Nephron (organoid): ENCODE data around the gene RASA3.
"Not testable (repeated sequence)": the region's sequence is repeated elsewhere in the genome, so short reads cannot be mapped to it uniquely, and the experiment has no call there.

Experiments
- H3K27ac Mint-ChIP-seq, 3 experiments: 2 replicates each; pipeline ENCODE4 v1.8.0; 2020; ENCODE audit warnings: mixed read lengths in 3 of 3, mild to moderate bottlenecking in 2 of 3, moderate library complexity in 1 of 3
- H3K27me3 Mint-ChIP-seq: 2 replicates; pipeline ENCODE4 v1.8.0; 2021; ENCODE audit warnings: low read depth, mild to moderate bottlenecking, moderate library complexity, mixed read lengths
- H3K36me3 Mint-ChIP-seq: 2 replicates; pipeline ENCODE4 v1.8.0; 2020; ENCODE audit warnings: low read depth, mixed read lengths
- H3K4me1 Mint-ChIP-seq: 2 replicates; pipeline ENCODE4 v1.8.0; 2020; ENCODE audit warnings: mixed read lengths
- H3K4me3 Mint-ChIP-seq, 3 experiments: 2 replicates each; pipeline ENCODE4 v1.8.0; 2020; ENCODE audit warnings: mild to moderate bottlenecking in 3 of 3, mixed read lengths in 3 of 3, moderate library complexity in 2 of 3
- H3K9me3 Mint-ChIP-seq: 2 replicates; pipeline ENCODE4 v1.8.0; 2020; ENCODE audit warnings: mixed read lengths
- TF ChIP-seq, protein P1 (sequence below), 3 experiments: fragments of 200-600 bp; sonication (generic); IDR thresholded peaks; one replicate each; pipeline ENCODE4 v1.5.0; 2021; ENCODE audit warnings: antibody characterized with exemption in 3 of 3; ENCODE audit not compliant: unreplicated experiment in 3 of 3

RASA3 gene

DNA sequence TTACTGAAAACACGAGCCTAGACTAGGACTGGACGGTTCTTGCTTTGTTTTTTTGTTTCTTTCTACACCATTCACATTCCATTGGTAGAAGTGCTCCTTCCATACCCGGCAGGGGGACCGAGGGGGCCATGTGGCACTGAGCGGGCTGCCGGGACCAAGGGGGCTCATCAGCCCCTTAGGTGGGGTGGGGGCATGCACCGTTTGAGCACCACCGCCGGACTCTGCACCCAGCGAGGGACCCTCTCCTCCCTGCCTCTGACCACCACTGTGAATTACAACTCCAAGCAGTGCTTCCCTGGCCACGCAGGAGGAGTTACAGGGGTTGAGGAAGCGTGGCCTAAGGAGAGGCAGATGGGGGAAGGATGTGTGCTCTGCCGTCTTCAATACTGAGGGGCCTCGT is 31.6 kb upstream of the RASA3 start:
- Mint-ChIP-seq H3K4me3 (no peak overlapping the region), H3K9me3 (peaks cover 8% of the 10 kb centered on the region), H3K27ac (no peak overlapping the region), H3K4me1 (peaks cover 13% of the 10 kb centered on the region), H3K27me3 (peaks cover 33% of the 10 kb centered on the region), H3K36me3 (no peaks in the 10 kb centered on the region)
- TF ChIP-seq, protein P1, sequence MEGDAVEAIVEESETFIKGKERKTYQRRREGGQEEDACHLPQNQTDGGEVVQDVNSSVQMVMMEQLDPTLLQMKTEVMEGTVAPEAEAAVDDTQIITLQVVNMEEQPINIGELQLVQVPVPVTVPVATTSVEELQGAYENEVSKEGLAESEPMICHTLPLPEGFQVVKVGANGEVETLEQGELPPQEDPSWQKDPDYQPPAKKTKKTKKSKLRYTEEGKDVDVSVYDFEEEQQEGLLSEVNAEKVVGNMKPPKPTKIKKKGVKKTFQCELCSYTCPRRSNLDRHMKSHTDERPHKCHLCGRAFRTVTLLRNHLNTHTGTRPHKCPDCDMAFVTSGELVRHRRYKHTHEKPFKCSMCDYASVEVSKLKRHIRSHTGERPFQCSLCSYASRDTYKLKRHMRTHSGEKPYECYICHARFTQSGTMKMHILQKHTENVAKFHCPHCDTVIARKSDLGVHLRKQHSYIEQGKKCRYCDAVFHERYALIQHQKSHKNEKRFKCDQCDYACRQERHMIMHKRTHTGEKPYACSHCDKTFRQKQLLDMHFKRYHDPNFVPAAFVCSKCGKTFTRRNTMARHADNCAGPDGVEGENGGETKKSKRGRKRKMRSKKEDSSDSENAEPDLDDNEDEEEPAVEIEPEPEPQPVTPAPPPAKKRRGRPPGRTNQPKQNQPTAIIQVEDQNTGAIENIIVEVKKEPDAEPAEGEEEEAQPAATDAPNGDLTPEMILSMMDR (IDR thresholded peaks at IDR 0.05; ENCODE audit: unreplicated experiment in 3 of 3), result no peak

DNA sequence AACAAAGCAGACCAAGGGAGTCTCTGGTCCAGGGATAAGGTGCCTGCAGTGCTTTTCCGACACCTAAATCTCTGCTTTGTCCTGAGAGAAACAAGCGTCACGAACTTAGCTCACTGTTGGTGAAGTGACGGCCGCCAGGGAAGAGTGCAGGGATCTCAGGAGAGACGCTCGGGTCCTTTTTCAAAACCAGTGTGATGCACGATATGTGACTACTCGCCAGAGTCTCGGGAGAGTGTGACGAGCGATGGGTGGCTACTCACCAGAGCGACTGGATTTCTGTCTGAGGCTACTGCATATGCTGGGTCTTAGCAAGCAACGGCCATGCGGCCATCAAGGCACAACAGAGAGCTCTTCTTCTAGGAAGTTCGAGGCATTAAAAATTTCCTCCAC is 30.1 kb upstream of the RASA3 start:
- no peaks in the 10 kb centered on the region for H3K36me3 Mint-ChIP-seq
- TF ChIP-seq, protein P1 (IDR thresholded peaks at IDR 0.05; ENCODE audit: unreplicated experiment in 3 of 3), result no peak
- H3K9me3 Mint-ChIP-seq, result peaks cover 8% of the 10 kb centered on the region
- peaks cover 13% of the 10 kb centered on the region for H3K4me1 Mint-ChIP-seq
- no peak overlapping the region for H3K4me3 Mint-ChIP-seq
- peak overlapping the region; percentile 15 to 57 (median 34) for H3K27ac Mint-ChIP-seq
- peaks cover 38% of the 10 kb centered on the region for H3K27me3 Mint-ChIP-seq

DNA sequence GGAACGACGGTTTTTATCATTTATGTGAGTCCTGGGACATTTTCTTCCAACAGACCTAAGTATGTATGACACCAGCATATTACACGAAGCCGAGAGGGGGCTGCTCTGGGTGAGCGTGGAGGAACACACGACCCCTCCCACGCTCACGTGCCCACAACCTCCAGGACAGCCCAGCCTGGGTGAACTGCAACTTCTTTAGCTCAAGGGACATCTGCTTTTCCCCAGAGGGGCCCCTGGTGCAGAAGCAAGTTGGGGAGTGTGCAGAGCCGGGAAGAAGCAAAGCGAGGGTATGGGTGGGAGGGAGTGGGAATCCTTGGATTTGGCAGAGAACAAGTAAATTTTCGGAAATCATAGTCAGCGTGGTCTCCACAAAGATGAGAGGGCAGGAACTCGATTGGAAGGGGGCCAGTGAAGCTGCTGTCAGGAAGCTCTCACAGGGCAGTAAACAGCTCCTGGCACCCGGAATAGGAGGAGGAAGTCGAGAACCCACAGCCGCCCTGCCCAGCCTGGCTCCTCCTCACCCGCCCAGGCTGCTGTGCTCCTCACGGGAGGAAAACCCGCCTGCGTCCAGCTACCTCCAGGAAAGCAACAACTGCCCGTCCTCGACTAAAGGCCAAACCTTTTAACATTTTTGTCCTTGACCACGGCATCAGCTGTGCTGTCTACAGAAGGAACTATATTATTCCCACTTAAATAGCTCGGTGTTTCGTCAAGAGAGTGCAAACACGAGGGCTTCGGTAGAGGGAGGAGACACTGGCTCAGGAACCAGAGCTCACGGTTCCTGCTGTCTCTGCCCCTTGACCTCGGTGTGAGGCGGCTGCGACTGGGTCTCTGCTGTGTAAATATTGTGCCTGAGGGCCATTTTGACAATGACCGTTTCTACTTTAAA is 29.5 kb upstream of the RASA3 start:
- TF ChIP-seq, protein P1 (IDR thresholded peaks at IDR 0.05; ENCODE audit: unreplicated experiment in 3 of 3), result no peak
- Mint-ChIP-seq H3K27me3 (peaks cover 38% of the 10 kb centered on the region), H3K9me3 (peaks cover 8% of the 10 kb centered on the region), H3K4me3 (no peak overlapping the region), H3K4me1 (peaks cover 8% of the 10 kb centered on the region), H3K36me3 (no peaks in the 10 kb centered on the region), H3K27ac (peak overlapping the region; percentile 15 to 57 (median 34))

DNA sequence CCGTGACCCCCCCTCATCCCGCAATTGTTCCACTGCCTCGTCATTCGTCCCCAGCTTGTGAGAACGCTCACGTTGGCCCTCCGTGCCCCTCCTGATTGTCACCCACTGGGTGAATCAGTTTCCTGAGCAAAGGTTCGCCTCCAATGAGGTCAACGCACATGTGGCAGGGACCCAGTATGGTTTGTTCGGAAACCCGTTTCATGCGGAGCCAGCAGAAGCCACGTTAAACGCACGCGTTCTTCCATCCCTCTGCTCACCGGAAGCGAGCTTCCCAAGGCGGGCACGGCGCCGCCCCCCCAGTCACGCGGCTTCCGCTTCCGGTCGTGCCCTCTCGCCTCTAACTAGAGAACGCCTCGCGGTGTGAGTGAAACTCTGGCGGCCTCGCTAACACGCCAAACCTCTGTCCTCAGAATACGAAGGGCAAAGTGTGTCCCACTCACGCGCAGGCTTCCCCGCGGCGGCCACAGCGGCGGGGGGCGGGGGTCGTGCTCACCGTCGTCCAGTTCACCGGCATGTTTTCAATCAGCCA is 28.7 kb upstream of the RASA3 start:
- no peak overlapping the region for H3K27ac Mint-ChIP-seq
- TF ChIP-seq, protein P1 (IDR thresholded peaks at IDR 0.05; ENCODE audit: unreplicated experiment in 3 of 3), result no peak
- H3K9me3 Mint-ChIP-seq, result peaks cover 8% of the 10 kb centered on the region
- H3K27me3 Mint-ChIP-seq, result peaks cover 38% of the 10 kb centered on the region
- H3K4me3 Mint-ChIP-seq, result no peak overlapping the region
- no peaks in the 10 kb centered on the region for H3K36me3 Mint-ChIP-seq
- peaks cover 14% of the 10 kb centered on the region for H3K4me1 Mint-ChIP-seq

DNA sequence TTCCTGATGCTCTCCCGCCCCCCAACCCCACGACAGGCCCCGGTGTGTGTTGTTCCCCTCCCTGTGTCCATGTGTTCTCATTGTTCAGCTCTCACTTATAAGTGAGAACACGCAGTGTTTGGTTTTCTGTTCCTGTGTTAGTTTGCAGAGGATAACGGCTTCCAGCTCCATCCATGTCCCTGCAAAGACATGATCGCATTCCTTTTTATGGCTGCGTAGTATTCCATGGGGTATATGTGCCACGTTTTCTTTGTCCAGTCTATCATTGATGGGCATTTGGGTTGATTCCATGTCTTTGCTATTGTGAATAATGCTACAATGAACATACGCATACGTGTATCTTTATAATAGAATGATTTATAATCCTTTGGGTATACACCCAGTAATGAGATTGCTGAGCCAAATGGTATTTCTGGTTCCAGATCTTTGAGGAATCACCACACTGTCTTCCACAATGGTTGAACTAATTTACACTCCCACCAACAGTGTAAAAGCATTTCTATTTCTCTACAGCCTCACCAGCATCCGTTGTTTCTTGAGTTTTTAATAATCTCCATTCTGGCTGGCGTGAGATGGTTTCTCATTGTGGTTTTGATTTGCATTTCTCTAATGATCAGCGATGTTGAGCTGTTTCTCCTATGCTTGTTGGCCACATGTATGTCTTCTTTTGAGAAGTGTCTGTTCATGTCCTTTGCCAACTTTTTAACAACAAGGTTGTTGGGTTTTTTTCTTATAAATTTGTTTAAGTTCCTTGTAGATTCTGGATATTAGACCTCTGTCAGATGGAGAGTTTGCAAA is 26.6 kb upstream of the RASA3 start:
- H3K27ac Mint-ChIP-seq, H3K9me3 Mint-ChIP-seq, H3K4me3 Mint-ChIP-seq, H3K36me3 Mint-ChIP-seq: not testable (repeated sequence)
- Mint-ChIP-seq H3K4me1 (peaks cover 14% of the 10 kb centered on the region), H3K27me3 (peaks cover 27% of the 10 kb centered on the region)

DNA sequence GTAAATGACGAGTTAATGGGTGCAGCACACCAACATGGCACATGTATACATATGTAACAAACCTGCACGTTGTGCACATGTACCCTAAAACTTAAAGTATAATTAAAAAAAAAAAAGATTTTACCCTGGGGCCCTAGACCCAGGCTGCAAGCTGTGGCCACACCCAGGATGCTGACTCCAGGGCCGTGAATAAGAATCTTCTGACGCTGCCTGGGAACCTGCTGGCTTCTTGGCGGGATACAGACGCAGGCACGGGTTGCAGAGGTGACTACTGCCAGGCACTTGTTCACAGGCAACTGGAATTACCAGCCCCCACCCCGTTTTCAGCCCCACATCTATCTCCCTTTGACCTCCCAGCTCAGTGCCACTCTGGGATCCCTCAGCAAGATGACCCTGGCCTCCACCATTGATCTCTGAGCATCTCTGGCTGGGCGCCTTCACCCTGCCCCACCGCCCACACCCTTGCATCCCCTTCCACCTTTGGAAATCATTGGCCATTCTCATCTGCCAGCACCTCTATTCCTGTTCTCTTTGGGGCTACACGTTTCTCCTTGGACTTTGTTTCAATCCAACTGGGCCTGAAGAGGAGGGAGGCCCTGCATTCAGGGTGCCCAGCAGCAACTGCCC is 25.6 kb upstream of the RASA3 start:
- H3K9me3 Mint-ChIP-seq, result peaks cover 8% of the 10 kb centered on the region
- peaks cover 29% of the 10 kb centered on the region for H3K27me3 Mint-ChIP-seq
- H3K4me1 Mint-ChIP-seq, result peaks cover 14% of the 10 kb centered on the region
- no peak overlapping the region for H3K27ac Mint-ChIP-seq
- TF ChIP-seq, protein P1 (IDR thresholded peaks at IDR 0.05; ENCODE audit: unreplicated experiment in 3 of 3), result no peak
- H3K4me3 Mint-ChIP-seq, result no peak overlapping the region
- no peaks in the 10 kb centered on the region for H3K36me3 Mint-ChIP-seq
